Hematopoietic multipotent progenitor cell treated with erythropoietin and hydrocortisone succinate and interleukin-3 and kit ligand, for 17 days (in vitro differentiated cells): ENCODE measurements around the gene UBE4B.
"Not testable (repeated sequence)": the region's sequence is repeated elsewhere in the genome, so short reads cannot be mapped to it uniquely, and the experiment has no call there.

ENCODE experiments used
- DNase-seq: peaks from one replicate; pipeline ENCODE4 v3.0.0-alpha.2; 2015; ENCODE audit warnings: low spot score

The UBE4B gene

DNA sequence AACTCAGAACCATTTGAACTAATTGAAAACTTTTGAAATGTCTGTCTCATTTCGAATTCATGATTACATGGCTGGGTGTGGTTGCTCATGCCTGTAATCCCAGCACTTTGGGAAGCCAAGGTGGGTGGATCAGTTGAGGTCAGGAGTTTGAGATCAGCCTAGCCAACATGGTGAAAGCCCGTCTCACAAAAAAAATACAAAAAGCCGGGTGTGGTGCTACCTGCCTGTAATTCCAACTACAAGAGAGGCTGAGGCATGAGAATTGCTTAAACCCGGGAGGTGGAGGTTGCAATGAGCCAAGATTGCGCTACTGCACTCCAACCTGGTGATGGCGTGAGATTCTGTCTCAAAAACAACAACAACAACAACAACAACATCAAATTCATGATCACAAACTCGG is 40.6 kb downstream of the UBE4B start:
- DNase-seq, result not testable (repeated sequence)

DNA sequence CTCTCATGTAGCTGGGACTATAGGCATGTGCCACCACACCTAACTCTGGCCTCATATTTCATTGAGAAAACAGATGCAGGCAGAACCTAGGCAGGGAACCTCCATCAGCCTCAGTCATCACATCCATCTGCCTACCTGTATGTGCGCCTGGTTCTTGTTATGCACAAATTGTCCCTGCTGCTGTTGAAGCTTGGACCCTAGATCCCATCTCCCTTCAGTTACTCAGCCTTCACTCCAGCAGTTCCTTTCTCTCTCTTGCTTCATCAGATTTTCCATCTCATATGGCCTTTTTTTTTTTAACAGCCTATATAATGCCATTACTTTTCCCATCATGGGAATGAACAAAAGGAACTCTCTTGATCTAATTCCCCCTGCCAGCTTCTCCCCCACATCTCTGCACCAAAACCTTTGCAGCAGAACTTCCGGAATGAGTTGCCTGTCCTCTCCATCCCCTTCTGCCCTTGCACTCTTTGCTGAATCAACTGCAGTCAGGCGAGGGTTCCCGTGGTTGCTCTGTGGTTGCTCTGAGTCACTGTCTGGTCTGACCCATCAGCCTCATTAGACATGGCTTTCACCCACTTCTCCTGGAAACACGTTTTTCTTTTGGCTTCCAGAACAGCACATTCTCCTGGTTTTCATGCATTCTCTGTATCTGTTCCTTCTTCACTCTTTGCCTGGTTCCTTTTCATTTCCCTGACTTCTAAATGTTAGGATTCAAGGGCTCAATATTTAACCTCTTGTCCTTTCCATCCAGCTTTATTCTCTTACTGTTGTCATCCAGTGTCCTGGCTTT is 41.5 kb downstream of the UBE4B start:
- DNase-seq, result no peak

DNA sequence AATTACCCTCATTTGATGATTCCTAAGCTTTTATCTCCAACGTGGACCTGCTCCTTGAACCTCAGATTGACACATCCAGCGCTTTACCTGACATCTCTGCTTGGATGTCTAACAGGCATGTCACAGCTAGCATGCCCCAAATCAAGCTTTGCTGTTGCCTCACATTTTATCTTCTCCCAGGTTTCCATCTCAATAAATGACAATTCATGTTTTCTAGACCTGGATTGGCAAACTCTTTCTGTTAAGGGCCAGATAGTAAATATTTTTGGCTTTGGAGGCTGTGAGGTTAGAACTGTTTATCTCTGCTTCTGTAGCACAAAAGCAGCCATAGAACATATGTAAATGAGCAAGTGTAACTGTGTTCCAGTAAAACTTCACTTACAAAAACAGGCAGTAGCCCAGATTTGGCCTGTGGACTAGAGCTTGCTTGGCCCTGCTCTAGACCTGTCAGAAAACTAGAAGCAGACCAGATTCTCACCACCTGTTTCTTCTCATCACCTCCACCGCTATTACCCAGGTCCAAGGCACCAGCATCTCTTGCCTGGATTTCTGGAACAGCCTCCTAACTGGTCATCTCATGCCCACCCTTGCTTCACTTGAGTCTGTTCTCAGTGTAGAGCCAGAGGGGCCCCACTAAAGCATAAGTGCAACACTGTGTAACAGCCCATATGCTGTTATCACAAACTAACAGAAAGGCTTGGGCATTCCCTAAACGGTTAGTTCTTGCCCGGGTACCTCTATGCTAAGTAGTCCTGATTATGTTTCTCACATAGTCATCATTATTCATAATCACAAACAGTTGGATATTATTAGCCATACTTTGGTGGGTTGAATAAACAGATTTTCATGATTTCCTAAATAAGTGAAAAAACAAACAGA is 42.3 kb downstream of the UBE4B start:
- no peak for DNase-seq

DNA sequence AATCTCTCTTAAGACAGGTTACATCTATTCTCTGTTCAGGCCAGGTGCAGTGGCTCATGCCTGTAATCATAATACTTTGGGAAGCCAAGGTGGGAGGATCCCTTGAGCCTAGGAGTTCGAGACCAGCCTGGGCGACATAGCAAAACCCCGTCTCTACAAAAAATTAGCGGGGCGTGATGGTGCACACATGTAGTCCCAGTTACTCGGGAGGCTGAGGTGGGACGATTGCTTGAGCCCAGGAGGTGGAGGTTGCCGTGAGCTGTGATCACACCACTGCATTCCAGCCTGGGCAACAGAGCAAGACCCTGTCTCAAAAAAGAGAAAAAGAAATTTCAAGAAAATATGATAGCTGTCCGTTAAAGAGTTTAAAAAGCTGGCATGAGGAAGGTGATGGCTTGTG is 43.0 kb downstream of the UBE4B start:
- no peak for DNase-seq

DNA sequence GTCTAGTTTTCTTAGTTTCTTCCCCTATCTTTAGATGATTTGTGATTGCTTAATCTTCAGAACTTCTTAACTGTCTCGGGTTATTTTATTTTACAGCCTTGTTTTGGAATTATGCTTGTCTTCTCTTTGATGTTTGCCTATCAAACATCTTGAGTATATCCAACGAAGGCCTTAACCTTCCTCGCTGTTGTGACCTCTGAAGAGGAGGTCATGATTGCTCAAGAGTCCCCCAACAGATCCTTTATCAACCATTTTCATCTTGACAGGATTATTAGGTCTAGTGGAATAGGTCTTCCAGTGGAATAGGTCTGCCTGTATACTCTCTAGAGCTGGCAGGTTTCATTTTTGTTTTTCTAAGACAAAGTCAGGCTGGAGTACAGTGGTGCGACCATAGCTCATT is 45.7 kb downstream of the UBE4B start:
- DNase-seq, result no peak

DNA sequence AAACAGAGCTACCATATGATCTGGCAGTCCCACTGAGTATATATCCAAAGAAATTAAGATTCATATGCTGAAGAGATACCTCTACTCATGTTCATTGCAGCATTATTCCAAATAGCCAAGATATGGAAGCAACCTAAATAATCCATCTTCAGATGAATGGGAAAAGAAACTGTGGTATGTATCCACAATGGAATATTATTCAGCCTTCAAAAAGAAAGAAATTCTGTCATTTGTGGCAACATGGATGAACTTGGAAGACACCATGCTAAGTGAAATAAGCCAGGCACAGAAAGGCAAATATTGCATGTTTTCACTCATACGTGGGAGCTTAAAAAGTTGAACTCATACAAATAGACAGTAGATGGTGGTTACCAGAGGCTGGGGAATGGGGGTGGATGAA is 47.8 kb downstream of the UBE4B start:
- no peak for DNase-seq

DNA sequence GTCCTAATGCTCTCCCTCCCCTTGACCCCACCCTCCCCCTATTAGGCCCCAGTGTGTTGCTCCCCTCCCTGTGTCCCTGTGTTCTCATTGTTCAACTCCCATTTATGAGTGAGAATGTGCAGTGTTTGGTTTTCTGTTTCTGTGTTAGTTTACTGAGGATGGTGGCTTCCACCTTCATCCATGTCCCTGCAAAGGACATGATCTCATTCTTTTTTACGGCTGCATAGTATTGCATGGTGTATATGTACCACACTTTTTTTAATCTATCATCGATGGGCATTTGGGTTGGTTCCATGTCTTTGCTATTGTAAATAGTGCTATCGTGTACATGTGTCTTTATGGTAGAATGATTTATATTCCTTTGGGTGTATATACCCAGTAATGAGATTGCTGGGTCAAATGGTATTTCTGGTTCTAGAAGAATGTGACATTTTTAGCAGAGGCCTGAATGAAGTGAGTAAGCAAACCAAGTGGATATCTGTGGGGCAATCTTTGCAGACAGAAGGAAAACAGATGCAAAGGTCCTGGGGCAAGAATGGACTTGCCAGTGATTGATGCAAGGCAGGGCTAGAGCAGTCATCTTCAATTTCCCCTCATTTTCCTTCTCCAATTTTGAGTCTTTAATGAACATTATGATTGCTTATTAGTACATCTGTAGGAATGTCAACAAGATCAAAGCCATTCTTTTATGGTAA is 50.2 kb downstream of the UBE4B start:
- no peak for DNase-seq

DNA sequence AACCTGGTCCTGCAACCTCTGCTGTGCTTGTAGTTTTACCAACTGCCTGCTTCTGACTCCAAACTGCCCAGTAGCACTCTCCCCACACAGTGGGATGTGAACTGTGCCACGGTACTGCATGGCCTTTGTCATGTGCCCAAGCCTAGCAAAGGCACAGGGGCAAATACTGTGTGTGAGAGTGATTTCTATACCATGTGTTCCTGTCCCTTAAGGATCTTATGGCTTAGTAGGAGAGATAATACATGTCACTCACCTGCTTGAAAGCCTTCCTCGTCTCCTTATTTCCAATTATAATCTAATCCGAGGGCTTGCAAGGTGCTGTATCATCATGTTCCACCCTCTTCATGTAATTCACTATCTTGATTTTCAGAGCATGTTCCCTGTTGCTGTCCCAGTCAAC is 51.3 kb downstream of the UBE4B start:
- no peak for DNase-seq

DNA sequence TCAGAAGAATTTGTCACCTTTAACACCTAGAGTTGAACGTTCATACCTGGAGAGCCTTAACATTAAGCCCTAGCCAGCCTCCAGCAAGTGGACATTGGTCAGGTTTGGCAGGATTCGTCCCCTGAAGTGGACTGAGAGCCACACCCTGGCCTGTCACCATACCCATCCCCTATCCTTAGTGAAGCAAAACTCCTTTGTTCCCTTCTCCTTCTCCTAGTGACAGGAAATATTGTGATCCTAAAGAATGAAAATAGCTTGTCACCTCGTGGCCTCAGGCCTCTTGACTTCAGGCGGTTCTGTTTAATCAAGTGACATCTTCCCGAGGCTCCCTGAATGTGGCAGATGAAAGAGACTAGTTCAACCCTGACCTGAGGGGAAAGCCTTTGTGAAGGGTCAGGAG is 52.3 kb downstream of the UBE4B start:
- no peak for DNase-seq

DNA sequence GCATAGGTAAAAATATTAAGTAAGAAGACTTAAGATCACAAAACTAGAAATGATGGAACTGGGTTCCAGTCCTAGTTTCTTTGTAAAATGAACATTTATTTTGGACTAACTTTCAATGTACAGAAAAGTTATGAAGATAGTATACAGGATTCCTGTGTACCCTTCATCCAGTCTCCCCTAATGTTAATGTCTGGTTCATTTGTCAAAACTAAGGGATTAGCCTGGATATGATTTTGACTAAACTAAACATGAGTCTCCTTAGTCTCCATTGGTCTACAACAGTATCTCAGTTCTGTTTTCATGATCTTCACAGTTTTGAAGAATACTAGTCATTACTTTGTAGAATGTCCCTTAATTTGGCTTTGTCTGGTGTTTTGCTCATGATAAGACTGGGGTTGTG is 54.5 kb downstream of the UBE4B start:
- no peak for DNase-seq

DNA sequence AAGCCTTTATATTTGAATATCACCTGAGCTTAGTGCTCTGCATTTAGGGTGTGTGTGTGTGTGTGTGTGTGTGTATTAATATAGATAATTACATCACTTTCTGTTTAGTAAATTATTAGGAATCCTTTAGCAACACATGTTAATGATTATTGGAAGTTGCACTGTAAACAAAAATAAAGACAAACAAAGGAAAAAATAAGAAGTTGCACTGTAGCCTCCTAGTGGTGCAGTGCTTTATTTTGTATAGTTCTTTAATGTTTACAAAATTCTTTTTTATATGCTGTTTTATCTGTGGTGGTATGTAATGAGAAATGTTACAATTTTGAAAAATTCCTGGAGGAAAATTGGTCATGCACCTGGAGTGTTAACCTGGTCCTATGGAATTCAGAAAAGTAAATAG is 69.2 kb downstream of the UBE4B start:
- peak; percentile 19 for DNase-seq

DNA sequence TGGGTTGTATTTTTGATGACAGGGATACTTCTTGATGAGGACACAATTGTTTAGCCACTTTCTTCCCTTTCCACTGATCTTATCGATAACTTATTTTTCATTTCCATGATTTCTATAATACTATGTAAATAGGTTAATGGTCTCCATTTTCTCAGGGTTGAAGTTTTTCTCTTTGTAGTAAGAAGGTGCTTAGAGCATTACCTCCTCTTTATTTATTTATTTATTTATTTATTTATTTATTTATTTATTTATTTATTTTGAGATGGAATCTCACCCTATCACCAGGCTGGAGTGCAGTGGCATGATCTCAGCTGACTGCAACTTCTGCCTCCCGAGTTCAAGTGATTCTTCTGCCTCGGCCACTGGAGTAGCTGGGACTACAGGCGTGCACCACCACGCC is 70.4 kb downstream of the UBE4B start:
- DNase-seq, result no peak

DNA sequence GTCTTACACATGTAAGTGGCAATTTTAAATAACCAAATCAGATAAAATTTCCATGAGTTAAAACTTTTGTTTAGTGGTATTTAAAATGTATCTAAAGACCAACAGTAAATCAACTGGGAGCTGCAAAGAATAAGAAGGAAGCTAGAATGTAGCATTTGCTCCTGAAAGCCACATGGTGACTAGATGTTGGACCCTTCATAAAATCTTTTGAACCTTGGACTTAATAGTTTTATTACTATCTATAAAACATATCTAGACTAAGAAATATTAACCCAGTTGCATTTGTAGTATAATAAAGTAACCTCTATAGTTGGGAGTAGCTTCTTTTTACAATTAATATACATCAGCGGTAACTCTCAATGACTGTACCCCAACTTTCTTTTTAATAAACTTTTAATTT is 72.1 kb downstream of the UBE4B start:
- DNase-seq, result no peak

DNA sequence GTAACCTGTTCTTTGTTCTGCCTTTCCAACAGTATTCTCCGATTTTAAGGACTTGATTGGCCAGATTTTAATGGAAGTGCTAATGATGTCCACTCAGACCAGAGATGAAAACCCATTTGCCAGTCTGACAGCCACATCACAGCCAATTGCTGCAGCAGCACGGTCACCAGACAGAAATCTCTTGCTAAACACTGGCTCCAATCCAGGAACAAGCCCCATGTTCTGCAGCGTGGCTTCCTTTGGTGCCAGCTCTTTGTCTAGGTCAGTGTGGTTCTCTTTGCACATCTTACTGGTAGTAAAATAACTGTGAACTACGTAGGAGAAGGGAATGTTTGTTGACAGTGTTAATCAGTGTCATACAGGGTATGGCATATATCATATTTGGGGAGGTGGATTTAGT is 72.7 kb downstream of the UBE4B start:
- no peak for DNase-seq

DNA sequence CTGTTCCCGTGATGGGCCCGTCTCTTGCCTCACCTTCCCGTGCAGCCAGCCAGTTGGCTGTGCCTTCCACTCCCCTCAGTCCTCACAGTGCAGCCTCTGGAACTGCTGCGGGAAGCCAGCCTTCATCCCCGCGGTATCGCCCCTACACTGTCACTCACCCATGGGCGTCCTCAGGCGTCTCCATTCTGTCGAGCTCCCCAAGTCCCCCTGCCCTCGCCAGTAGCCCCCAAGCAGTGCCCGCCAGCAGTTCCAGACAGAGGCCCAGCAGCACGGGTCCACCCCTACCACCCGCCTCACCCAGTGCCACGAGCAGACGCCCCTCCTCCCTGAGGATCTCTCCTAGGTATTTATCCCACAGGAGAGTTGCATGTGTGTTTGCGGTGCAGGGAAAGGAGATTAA is 73.5 kb downstream of the UBE4B start:
- no peak for DNase-seq

DNA sequence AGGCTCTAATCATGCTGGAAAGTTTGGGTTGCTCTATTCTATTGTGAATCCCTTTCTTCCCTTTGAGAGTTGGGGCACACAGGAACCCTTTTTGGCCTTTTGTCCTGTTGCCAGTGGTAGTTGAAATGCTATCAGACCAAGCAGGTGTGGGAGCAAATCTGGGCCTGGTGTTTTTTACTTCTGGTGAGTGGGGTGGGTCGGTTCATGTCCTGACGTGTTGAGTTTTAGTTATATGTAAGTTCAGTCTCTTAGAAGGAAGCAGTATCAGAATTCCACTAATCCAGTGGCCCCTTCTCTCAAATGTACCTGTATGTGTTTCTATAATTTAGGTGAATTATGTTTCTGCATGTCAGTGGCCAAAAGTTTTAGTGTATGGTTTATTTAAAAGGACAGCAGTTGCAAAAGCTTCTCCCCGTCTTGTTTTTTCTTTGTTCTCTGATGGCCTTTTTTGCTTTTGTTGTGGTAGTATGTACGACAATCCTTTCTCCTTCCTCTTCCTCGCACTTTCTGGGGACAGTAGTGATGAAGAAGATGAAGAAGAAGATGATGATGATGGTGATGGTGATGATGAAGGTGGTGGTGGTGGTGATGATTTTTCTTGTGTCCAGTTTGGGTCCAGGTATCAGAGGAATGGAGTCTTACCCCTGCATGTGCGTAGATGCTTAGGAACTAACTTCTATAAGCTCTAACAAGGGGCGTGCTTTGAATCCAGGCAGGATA is 74.2 kb downstream of the UBE4B start:
- no peak for DNase-seq

DNA sequence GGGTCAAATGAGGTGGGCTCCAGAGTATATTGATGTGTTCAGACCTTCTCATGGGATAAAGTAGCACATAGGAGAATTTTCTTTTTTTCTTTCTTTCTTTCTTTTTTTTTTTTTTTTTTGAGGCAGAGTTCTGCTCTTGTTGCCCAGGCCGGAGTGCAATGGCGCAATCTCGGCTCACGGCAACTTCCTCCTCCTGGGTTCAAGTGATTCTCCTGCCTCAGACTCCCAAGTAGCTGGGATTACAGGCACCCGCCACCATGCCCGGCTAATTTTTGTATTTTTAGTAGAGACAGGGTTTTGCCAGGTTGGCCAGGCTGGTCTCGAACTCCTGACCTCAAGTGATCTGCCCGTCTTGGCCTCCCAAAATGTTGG is 74.7 kb downstream of the UBE4B start:
- DNase-seq, result not testable (repeated sequence)

DNA sequence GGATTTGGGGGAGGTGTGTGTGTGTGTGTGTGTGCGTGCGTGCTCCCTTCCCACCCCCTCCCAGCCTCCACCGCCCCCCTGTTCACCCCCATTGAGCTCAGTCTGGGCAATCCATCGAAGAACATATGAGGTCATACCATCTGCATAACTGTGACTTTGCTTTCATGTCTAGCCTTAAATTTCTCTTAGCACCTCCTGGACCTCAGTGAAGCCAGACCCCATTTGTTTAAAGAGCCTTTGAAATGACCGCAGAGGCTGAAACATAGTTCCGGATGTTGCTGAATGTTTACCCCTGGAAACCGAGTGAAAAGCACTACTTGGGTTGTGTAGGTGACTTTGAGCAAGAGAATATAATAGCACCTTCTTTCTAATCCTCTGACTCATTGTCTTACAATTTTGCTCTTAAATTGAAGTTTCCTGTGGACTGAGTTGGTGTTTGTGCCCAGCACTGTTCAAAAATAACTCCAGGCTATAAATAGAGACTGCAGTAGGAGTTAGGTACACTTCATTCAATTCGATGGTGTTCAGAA is 75.4 kb downstream of the UBE4B start:
- no peak for DNase-seq

DNA sequence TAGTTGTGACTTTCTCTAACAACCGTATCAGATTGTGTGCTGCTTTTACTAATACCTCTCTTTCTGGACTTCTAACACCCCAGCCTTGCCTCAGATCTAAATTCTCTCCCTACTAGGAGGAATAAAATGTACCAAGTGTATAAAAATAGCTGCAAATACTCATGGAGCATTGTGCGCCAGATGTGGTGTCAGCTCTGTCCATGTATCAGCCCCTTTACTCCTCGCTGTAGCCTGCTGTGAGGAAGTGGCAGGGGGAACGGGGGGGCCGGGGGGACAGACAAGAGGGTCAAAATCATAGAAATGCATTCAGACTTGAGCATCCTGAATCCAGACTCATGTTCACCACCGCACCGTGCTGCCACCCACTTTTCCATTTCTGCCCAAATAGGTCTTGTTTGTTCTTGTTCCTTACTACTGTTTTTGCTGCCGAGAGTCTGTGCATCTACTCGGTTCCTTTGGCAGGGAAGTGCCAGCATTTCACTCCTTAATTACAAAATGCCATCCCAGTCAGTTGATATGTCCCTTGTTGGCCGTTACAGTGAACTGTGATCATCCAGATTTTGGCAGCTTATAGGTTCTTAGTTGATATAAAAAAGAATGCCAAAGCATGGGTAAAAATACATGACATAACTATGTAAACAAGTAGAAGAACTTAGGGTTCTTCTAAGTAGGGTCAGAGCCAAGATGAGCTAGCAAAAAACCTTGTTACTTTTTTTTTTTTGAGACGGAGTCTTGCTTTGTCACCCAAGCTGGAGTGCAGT is 76.4 kb downstream of the UBE4B start:
- no peak for DNase-seq

DNA sequence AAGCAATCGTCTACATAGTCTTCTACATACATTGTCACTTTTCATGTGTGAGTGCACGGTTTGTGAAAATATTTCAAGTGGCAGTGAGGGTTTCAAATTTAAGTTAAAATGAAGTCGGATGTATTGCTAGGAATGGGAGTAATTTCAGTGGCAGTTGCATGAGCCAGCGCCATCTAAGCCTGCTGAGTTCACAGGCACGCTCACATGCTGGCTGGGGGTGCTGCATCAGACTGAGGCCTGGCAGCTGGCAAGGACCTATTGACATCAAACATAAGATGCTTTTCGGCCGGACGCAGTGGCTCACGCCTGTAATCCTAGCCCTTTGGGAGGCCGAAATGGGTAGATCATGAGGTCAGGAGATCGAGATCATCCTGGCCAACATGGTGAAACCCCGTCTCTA is 80.7 kb downstream of the UBE4B start:
- no peak for DNase-seq

DNA sequence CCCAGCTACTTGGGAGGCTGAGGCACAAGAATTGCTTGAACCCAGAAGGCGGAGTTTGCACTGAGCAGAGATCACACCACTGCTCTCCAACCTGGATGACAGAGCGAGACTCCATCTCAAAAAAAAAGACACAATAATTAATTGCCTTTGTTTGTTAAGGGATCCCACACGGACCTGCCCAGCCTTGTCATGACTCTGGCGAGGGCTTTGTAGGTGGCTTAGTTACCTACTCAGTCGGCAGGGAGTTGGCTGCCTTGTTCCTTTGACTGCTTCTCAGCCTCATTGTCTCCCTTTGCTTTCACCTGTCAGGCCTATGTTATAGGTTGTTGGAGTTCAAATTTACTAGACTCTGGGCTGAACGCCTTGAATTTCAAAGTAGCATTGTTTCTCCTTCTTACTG is 82.0 kb downstream of the UBE4B start:
- DNase-seq, result no peak
